AG04450 (cell line): ENCODE data around the gene MTFP1. TPM values are rescaled to one million over a fixed set of nuclear protein-coding genes. Genes with fewer than 3 reads are reported as not detected.
"Not testable (repeated sequence)": the region's sequence is repeated elsewhere in the genome, so short reads cannot be mapped to it uniquely, and the experiment has no call there.

Source experiments
- CTCF ChIA-PET: fragments of 300-600, 350-600 bp; formaldehyde crosslinking; extraction: SDS; loops from one replicate; lab custom pipeline; 2022; ENCODE audit warnings: antibody characterized with exemption, inconsistent platforms; lab: Charles Lee
- POLR2A ChIA-PET: fragments of 350-600 bp; formaldehyde crosslinking; extraction: SDS; loops from one replicate; lab custom pipeline; 2021; ENCODE audit warnings: antibody characterized with exemption, inconsistent platforms; lab: Yijun Ruan, JAX
- DNase-seq: peaks from one replicate; pipeline ENCODE4 v3.0.0-alpha.2; 2011; ENCODE audit warnings: low read depth, low spot score
- H3K27ac ChIP-seq: one replicate; pipeline ENCODE4 v1.5.1; 2012; ENCODE audit warnings: low read depth, low read length, control low read depth
- H3K27me3 ChIP-seq: one replicate; pipeline ENCODE4 v1.6.0; 2012; ENCODE audit warnings: low read length; ENCODE audit not compliant: control insufficient read depth, insufficient read depth
- H3K4me3 ChIP-seq: 2 replicates; pipeline ENCODE4 v1.5.1; 2011; ENCODE audit warnings: mild to moderate bottlenecking, low read depth, low read length, control low read depth
- H3K9me3 ChIP-seq: 2 replicates; pipeline ENCODE4 v1.5.1; 2012; ENCODE audit warnings: low read length; ENCODE audit not compliant: control insufficient read depth, insufficient read depth
- polyA plus RNA-seq: library from polyadenylated mRNA; depleted of rRNA; stranded (reverse); fragments of >200 nt; gene quantifications from 2 replicates; pipeline ENCODE4 v1.2.3, GENCODE V29; 2011
- TF ChIP-seq, protein P1 (sequence below): IDR thresholded peaks from 2 replicates; pipeline ENCODE4 v1.5.1; 2011; ENCODE audit warnings: low read depth, low read length, control low read depth, inconsistent platforms

MTFP1 gene
- polyA plus RNA-seq, 1 experiment, result 4.1 TPM

- Histone ChIP-seq H3K27me3 (no peaks in the 10 kb centered on the region), H3K27ac (no peak overlapping the region), H3K9me3 (no peaks in the 10 kb centered on the region; the same call in 1 of the 2 replicates), H3K4me3 (no peak overlapping the region)
- DNase-seq, result no peak
- TF ChIP-seq, protein P1, sequence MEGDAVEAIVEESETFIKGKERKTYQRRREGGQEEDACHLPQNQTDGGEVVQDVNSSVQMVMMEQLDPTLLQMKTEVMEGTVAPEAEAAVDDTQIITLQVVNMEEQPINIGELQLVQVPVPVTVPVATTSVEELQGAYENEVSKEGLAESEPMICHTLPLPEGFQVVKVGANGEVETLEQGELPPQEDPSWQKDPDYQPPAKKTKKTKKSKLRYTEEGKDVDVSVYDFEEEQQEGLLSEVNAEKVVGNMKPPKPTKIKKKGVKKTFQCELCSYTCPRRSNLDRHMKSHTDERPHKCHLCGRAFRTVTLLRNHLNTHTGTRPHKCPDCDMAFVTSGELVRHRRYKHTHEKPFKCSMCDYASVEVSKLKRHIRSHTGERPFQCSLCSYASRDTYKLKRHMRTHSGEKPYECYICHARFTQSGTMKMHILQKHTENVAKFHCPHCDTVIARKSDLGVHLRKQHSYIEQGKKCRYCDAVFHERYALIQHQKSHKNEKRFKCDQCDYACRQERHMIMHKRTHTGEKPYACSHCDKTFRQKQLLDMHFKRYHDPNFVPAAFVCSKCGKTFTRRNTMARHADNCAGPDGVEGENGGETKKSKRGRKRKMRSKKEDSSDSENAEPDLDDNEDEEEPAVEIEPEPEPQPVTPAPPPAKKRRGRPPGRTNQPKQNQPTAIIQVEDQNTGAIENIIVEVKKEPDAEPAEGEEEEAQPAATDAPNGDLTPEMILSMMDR, result no peak
- POLR2A ChIA-PET, result no interaction called here
- CTCF ChIA-PET, result no interaction called here
Measured at GRCh38 chr22:30399718-30400117, 25.9 kb upstream of the MTFP1 start.

DNA sequence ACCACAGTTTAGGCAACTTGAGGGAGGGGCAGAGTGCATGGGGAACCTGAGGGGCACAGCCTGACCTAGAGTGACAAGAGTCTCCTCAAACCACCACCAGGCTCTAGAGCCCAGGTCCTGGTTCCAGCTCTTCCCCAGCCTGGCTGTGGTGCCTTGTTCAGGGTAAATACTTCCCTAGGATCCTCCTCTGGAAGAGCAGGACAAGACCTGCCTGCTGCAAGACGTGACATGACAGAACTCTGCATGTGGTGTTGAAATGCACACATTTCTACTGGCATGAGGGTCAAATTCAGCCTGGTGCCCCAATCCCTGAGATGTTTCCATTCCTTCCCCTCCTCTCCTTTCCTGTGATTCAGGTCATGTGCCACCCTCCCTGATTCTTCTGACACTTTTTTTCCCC lies 25.4 kb upstream of the MTFP1 start:
- no peaks in the 10 kb centered on the region for H3K27me3 ChIP-seq
- no peaks in the 10 kb centered on the region; the same call in 1 of the 2 replicates for H3K9me3 ChIP-seq
- ChIA-PET POLR2A (no interaction called here), CTCF (interaction anchor here (0.6 kb wide), 1 partner anchor 13 kb away, joined by 5 read pairs; no protein-coding TSS in a partner anchor)
- no peak for DNase-seq
- TF ChIP-seq, protein P1, result no peak
- no peak overlapping the region for H3K27ac ChIP-seq
- no peak overlapping the region for H3K4me3 ChIP-seq

GRCh38 chr22:30401024-30401423 lies 24.5 kb upstream of the MTFP1 start:
- H3K27me3 ChIP-seq, POLR2A ChIA-PET, H3K4me3 ChIP-seq, H3K27ac ChIP-seq, H3K9me3 ChIP-seq, DNase-seq: not testable (repeated sequence)
- CTCF ChIA-PET, result interaction anchor here (1.3 kb wide), 1 partner anchor 28 kb away, joined by 3 read pairs; no protein-coding TSS in a partner anchor

DNA sequence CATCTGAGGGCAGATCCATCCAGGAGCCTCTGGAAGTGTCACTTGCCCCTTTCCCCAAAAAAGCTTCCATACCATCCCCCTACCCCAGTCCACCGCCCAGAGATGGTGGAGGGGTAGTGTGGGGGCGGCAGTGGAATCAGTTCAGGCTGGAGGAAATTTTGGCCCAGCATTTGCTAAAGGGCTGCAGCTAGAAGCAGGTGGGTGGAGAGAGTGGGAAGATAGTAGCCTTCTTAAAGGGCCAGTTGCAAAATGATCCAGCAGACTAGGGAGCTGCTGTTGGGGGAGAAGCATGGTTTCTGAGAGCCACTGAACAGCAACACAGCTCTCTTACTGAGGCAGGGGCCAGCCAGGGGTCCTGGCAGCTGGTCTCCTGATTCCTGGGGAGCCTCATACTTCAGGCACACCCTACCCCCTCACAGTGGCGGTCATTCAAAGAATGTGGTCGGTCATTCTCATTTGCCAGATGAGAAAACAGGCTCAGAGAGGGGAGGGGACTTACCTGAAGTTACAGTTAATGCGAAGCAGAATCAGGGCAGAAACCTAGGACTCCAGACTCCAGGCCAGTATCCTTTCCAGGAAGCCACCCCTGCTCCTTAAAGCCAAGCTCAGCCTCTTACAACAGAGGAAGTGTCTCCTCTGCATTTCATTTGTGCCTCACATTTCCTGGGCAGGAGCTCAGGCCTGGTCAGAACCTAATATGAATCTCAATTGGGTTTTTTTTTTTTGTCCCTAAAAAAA lies 23.4 kb upstream of the MTFP1 start:
- no peaks in the 10 kb centered on the region for H3K27me3 ChIP-seq
- ChIA-PET POLR2A (no interaction called here), CTCF (interaction anchor here (0.7 to 1.5 kb wide), 4 partner anchors 10 to 114 kb away, joined by 3 to 6 read pairs (median 4); no protein-coding TSS in a partner anchor)
- H3K9me3 ChIP-seq, result no peaks in the 10 kb centered on the region; the same call in 1 of the 2 replicates
- TF ChIP-seq, protein P1, result no peak
- no peak for DNase-seq
- no peak overlapping the region for H3K27ac ChIP-seq
- no peak overlapping the region for H3K4me3 ChIP-seq

DNA sequence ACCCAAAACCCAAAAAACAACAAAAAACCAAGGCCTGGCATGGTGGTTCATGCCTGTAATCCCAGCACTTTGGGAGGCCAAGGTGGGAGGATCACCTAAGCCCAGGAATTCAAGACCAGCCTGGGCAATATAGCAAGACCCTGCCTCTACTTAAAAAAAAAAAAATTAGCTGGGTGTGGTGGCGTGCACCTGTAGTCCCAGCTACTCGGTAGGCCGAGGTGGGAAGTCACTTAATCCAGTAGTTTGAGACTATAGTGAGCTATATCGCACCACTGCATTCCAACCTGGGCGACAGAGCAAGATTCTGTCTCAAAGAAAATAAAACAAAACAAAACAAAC lies 22.8 kb upstream of the MTFP1 start:
- POLR2A ChIA-PET, result not testable (repeated sequence)
- CTCF ChIA-PET, result interaction anchor here (0.7 to 1.5 kb wide), 3 partner anchors 11 to 115 kb away, joined by 3 to 6 read pairs (median 5); no protein-coding TSS in a partner anchor

GRCh38 chr22:30404307-30404706 lies 21.3 kb upstream of the MTFP1 start:
- POLR2A ChIA-PET, result no interaction called here
- CTCF ChIA-PET, result interaction anchor here (0.6 kb wide), 1 partner anchor 10 kb away, joined by 4 read pairs; no protein-coding TSS in a partner anchor

More for the DNA sequence above, 22.8 kb upstream of the MTFP1 start:
- not testable (repeated sequence) for H3K4me3 ChIP-seq, H3K27ac ChIP-seq, H3K9me3 ChIP-seq, H3K27me3 ChIP-seq, DNase-seq

More at GRCh38 chr22:30404307-30404706, 21.3 kb upstream of the MTFP1 start:
- DNase-seq, result no peak
- Histone ChIP-seq H3K4me3 (no peak overlapping the region), H3K27me3 (no peaks in the 10 kb centered on the region), H3K27ac (no peak overlapping the region), H3K9me3 (no peaks in the 10 kb centered on the region)
- TF ChIP-seq, protein P1, result no peak
